Measurements from ENCODE around the gene CRYGN. TPM values are rescaled to one million over a fixed set of nuclear protein-coding genes. Genes with fewer than 3 reads are reported as not detected.

The CRYGN gene
- total and polyA plus RNA-seq, 2 of the 13 experiments (the other 11 are each of a cell fraction or from before 2014, with no cell fraction given): 0.11 TPM; not detected in 1

GRCh38 chr7:151446412-151446811 lies 6.5 kb upstream of the CRYGN start (continued):
- TF ChIP-seq ZBTB26 (CRISPR knock-in tag; IDR thresholded peaks at IDR 0.05; ENCODE audit: borderline replicate concordance): no peak
- TF ChIP-seq ARNT2 (CRISPR knock-in tag; IDR thresholded peaks at IDR 0.05; ENCODE audit: low read depth): no peak
- no peak for TF ChIP-seq NBN (conservative IDR thresholded peaks at IDR 0.05)
- no peak for TF ChIP-seq XRCC5 (optimal IDR thresholded peaks at IDR 0.05; ENCODE audit: low read length)
- TF ChIP-seq ZNF225 (CRISPR knock-in tag; IDR thresholded peaks at IDR 0.05): no peak
- no peak for TF ChIP-seq MIER2 (CRISPR knock-in tag; IDR thresholded peaks at IDR 0.05)
- no peak for TF ChIP-seq ZBTB46 (CRISPR knock-in tag; IDR thresholded peaks at IDR 0.05; ENCODE audit: borderline replicate concordance)
- no peak for TF ChIP-seq ZBTB3 (CRISPR knock-in tag; IDR thresholded peaks at IDR 0.05; ENCODE audit: borderline replicate concordance, low read depth)
- no peak for TF ChIP-seq SRSF9 (IDR thresholded peaks at IDR 0.05; ENCODE audit: borderline replicate concordance, insufficient read depth, low read depth, low read length, poor library complexity, severe bottlenecking)

GRCh38 chr7:151444632-151445031 lies 4.7 kb upstream of the CRYGN start:
- no peak overlapping the region for H2AFZ ChIP-seq (ENCODE audit: low read length)
- no peaks in the 10 kb centered on the region for H3K36me3 ChIP-seq (replicated peaks in 1 of 2; ENCODE audit: control insufficient read depth in 1 of 2, insufficient read depth in 2 of 2, low read length in 2 of 2)
- H3K4me1 ChIP-seq (ENCODE audit: insufficient read depth, low read length): no peaks in the 10 kb centered on the region
- no peak overlapping the region for H3K9ac ChIP-seq (ENCODE audit: insufficient read depth, low read depth, low read length)
- DNase-seq (ENCODE audit: low spot score) (no peak), FAIRE-seq (no peak), ATAC-seq (no peak)
- H3K4me2 ChIP-seq (ENCODE audit: low read depth, low read length): no peak overlapping the region
- CTCF ChIA-PET (ENCODE audit: low intra/inter-chr PET ratio, low total read pairs): no interaction called here
- in situ Hi-C loops (cut with HindIII; ENCODE audit: extremely low pct_ligation_motif_present, low pct_unique_long_range_greater_than_20kb) (loop anchor here (5.0 kb wide), 1 partner anchor 77 kb away; no protein-coding TSS in a partner anchor), intact Hi-C loops (cut with micrococcal nuclease; ENCODE audit: unreplicated experiment) (loop anchor here (5.0 kb wide), 1 partner anchor 37 kb away; no protein-coding TSS in a partner anchor)
- no TSS peak for BruUV-seq (replicated peaks)
- peaks cover 1 to 23% of the 10 kb centered on the region in 2 experiments; a peak in 4 of 5 replicates for H3K27me3 ChIP-seq (ENCODE audit: control insufficient read depth in 1 of 2, insufficient read depth in 2 of 2, low read length in 2 of 2)
- H3K27ac ChIP-seq (ENCODE audit: extremely low read length, insufficient read depth, low read length): no peak overlapping the region
- WGBS (ENCODE audit: low lambda C conversion rate): 5% methylated on average over 1 of the region's 1 CpG
- H3K79me2 ChIP-seq (ENCODE audit: insufficient read depth, low read length): no peaks in the 10 kb centered on the region
- no peaks in the 10 kb centered on the region for H4K20me1 ChIP-seq (ENCODE audit: insufficient read depth, low read length)
- H3K4me3 ChIP-seq (replicated peaks in 1 of 3; ENCODE audit: insufficient read depth in 1 of 3, low read depth in 2 of 3, low read length in 3 of 3): no peak overlapping the region
- POLR2A ChIA-PET: no interaction called here
- H3K9me3 ChIP-seq (ENCODE audit: low read length): no peaks in the 10 kb centered on the region
- TF ChIP-seq AKAP8 (CRISPR knock-in tag; IDR thresholded peaks at IDR 0.05) (no peak), MXD3 (CRISPR knock-in tag; IDR thresholded peaks at IDR 0.05) (no peak), SRSF1 (optimal IDR thresholded peaks at IDR 0.05; ENCODE audit: low read depth, low read length) (no peak), ZBTB4 (CRISPR knock-in tag; IDR thresholded peaks at IDR 0.05; ENCODE audit: borderline replicate concordance) (no peak), ZNF253 (CRISPR knock-in tag; IDR thresholded peaks at IDR 0.05; ENCODE audit: borderline replicate concordance) (no peak), PRMT3 (CRISPR knock-in tag; IDR thresholded peaks at IDR 0.05; ENCODE audit: borderline replicate concordance, low read depth) (no peak), NKX3-1 (CRISPR knock-in tag; IDR thresholded peaks at IDR 0.05) (no peak), IRF2 (CRISPR knock-in tag; IDR thresholded peaks at IDR 0.05) (no peak), RNF2 (conservative IDR thresholded peaks at IDR 0.05; ENCODE audit: low read depth) (no peak)
